ENCODE results near the gene TNK1. TPM values are rescaled to one million over a fixed set of nuclear protein-coding genes. Genes with fewer than 3 reads are reported as not detected.

Gene TNK1
- polyA plus RNA-seq, 1 of the 3 experiments (the other 2 are of a cell fraction): 0.64 TPM

DNA sequence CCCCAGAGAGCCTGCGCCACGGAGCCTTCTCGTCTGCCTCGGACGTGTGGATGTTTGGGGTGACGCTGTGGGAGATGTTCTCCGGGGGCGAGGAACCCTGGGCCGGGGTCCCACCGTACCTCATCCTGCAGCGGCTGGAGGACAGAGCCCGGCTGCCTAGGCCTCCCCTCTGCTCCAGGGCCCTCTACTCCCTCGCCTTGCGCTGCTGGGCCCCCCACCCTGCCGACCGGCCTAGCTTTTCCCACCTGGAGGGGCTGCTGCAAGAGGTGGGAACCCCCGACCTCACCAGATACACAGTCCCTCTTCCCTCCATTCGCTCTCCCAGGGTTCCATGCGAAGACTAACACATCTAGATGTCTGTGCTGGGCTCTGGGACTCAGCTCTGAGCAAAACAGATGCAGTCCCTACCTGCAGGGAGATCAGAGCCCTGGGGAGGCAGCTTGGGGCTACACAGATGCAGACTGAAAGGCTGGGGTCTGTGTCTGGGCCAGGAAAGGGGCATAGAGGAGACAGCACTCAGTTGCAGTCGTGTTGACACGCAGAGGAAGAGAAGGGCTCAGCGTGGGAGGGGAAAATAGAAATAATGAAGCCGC, 3.7 kb downstream of the TNK1 start:
- no peak overlapping the region for H2AFZ ChIP-seq (ENCODE audit: low read depth)
- no peaks in the 10 kb centered on the region for H3K9me3 ChIP-seq
- POLR2A ChIA-PET: interaction anchor here (1.1 kb wide), 1 partner anchor 199 kb away, joined by 3 read pairs; the partner anchor contains the start of gene MPDU1
- H4K20me1 ChIP-seq (ENCODE audit: insufficient read depth): no peaks in the 10 kb centered on the region
- H3K4me3 ChIP-seq (ENCODE audit: low read depth in 2 of 2, low read length in 1 of 2): peak overlapping the region in 1 of 2 experiments; percentile 42; a peak in 2 of 4 replicates
- peaks cover 2% of the 10 kb centered on the region for H3F3A ChIP-seq (replicated peaks; ENCODE audit: insufficient read depth)
- peaks cover 0 to 32% of the 10 kb centered on the region in 2 experiments; a peak in 2 of 4 replicates for H3K4me1 ChIP-seq (ENCODE audit: control insufficient read depth in 1 of 2, insufficient read depth in 2 of 2, low read depth in 1 of 2, low read length in 1 of 2)
- 0 out of 2 replicates have a peak overlapping the region, but pooled peaks have one; percentile 50 for H3K4me2 ChIP-seq
- H3K36me3 ChIP-seq (replicated peaks in 1 of 2; ENCODE audit: control insufficient read depth in 1 of 2, insufficient read depth in 2 of 2, low read length in 1 of 2): peaks cover 1 to 11% of the 10 kb centered on the region in 2 experiments
- H3K9me2 ChIP-seq: no peaks in the 10 kb centered on the region
- H3K9ac ChIP-seq: no peak overlapping the region
- H3K27me3 ChIP-seq (ENCODE audit: insufficient read depth): peaks cover 8% of the 10 kb centered on the region; the same call in 1 of the 2 replicates
- no peak for TF ChIP-seq RCOR1 (IDR thresholded peaks at IDR 0.05; ENCODE audit: low read length)
- TF ChIP-seq TEAD4 (IDR thresholded peaks at IDR 0.05; ENCODE audit: borderline replicate concordance, insufficient read depth): no peak
- TF ChIP-seq, protein P1, sequence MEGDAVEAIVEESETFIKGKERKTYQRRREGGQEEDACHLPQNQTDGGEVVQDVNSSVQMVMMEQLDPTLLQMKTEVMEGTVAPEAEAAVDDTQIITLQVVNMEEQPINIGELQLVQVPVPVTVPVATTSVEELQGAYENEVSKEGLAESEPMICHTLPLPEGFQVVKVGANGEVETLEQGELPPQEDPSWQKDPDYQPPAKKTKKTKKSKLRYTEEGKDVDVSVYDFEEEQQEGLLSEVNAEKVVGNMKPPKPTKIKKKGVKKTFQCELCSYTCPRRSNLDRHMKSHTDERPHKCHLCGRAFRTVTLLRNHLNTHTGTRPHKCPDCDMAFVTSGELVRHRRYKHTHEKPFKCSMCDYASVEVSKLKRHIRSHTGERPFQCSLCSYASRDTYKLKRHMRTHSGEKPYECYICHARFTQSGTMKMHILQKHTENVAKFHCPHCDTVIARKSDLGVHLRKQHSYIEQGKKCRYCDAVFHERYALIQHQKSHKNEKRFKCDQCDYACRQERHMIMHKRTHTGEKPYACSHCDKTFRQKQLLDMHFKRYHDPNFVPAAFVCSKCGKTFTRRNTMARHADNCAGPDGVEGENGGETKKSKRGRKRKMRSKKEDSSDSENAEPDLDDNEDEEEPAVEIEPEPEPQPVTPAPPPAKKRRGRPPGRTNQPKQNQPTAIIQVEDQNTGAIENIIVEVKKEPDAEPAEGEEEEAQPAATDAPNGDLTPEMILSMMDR (IDR thresholded peaks at IDR 0.05): no peak
- no peak overlapping the region for H3K27ac ChIP-seq (ENCODE audit: low read depth in 2 of 2, low read length in 1 of 2)
- no peak for DNase-seq
- CTCF ChIA-PET: interaction anchor here (0.9 to 2.3 kb wide), 4 partner anchors 9 to 176 kb away, joined by 3 to 12 read pairs (median 5); partner anchors contain the start of genes PLSCR3 and SENP3
- 86% methylated on average over 17 of the region's 23 CpGs for WGBS (ENCODE audit: low lambda C conversion rate)
- H3K79me2 ChIP-seq (ENCODE audit: insufficient read depth): no peaks in the 10 kb centered on the region

DNA sequence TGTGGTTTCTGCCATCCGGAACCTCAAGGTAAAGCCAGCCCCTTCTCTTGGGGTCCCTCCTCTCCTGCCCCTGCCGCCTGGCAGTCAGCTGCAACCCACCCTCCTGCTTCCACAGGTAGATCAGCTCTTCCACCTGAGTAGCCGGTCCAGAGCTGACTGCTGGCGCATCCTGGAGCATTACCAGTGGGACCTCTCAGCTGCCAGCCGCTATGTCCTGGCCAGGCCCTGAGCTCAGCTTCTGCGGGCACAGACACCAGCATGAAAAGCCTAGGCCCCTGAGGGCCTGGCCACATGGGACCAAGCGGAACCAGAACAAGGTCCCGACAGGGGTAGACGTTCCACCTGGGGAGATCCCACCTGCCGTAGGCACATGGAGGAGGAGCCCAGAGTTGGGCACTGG, 8.0 kb downstream of the TNK1 start:
- Histone ChIP-seq H3F3A (replicated peaks; ENCODE audit: insufficient read depth) (peaks cover 5% of the 10 kb centered on the region), H3K79me2 (ENCODE audit: insufficient read depth) (peaks cover 14% of the 10 kb centered on the region; the same call in 1 of the 2 replicates), H3K9me3 (no peaks in the 10 kb centered on the region), H3K27ac (ENCODE audit: low read depth in 2 of 2, low read length in 1 of 2) (no peak overlapping the region), H3K9ac (no peak overlapping the region), H3K36me3 (replicated peaks in 1 of 2; ENCODE audit: control insufficient read depth in 1 of 2, insufficient read depth in 2 of 2, low read length in 1 of 2) (peaks cover 18 to 34% of the 10 kb centered on the region in 2 experiments), H3K4me1 (ENCODE audit: control insufficient read depth in 1 of 2, insufficient read depth in 2 of 2, low read depth in 1 of 2, low read length in 1 of 2) (peaks cover 0 to 14% of the 10 kb centered on the region in 2 experiments; a peak in 1 of 4 replicates), H3K4me2 (no peak overlapping the region), H3K9me2 (no peaks in the 10 kb centered on the region), H3K4me3 (ENCODE audit: low read depth in 2 of 2, low read length in 1 of 2) (no peak overlapping the region), H2AFZ (ENCODE audit: low read depth) (no peak overlapping the region), H3K27me3 (ENCODE audit: insufficient read depth) (no peaks in the 10 kb centered on the region), H4K20me1 (ENCODE audit: insufficient read depth) (no peaks in the 10 kb centered on the region)
- ChIA-PET POLR2A (interaction anchor here (1.3 kb wide), 1 partner anchor 95 kb away, joined by 3 read pairs; the partner anchor contains the start of gene POLR2A), CTCF (interaction anchor here (0.9 to 2.5 kb wide), 6 partner anchors 8 to 172 kb away, joined by 3 to 13 read pairs (median 4); partner anchors contain the start of genes TMEM95 and TNK1)
- no peak for TF ChIP-seq MXI1 (IDR thresholded peaks at IDR 0.05; ENCODE audit: low read depth, low read length)
- TF ChIP-seq SIN3A (IDR thresholded peaks at IDR 0.05; ENCODE audit: borderline replicate concordance, low read depth, low read length): no peak
- TF ChIP-seq TEAD4 (IDR thresholded peaks at IDR 0.05; ENCODE audit: borderline replicate concordance, insufficient read depth): no peak
- no peak for TF ChIP-seq EP300 (IDR thresholded peaks at IDR 0.05; ENCODE audit: borderline replicate concordance in 1 of 2, low read depth in 1 of 2, low read length in 1 of 2)
- TF ChIP-seq NFIC (IDR thresholded peaks at IDR 0.05; ENCODE audit: borderline replicate concordance): no peak
- no peak for TF ChIP-seq TCF12 (IDR thresholded peaks at IDR 0.05)
- TF ChIP-seq MEF2A (IDR thresholded peaks at IDR 0.05; ENCODE audit: borderline replicate concordance, low read depth): no peak
- no peak for TF ChIP-seq GATA2 (CRISPR knock-in tag; IDR thresholded peaks at IDR 0.05)
- no peak for TF ChIP-seq JUND (IDR thresholded peaks at IDR 0.05)
- TF ChIP-seq GABPA (IDR thresholded peaks at IDR 0.05; ENCODE audit: low read depth): no peak
- TF ChIP-seq FOXJ3 (CRISPR knock-in tag; IDR thresholded peaks at IDR 0.05): no peak
- TF ChIP-seq NRF1 (IDR thresholded peaks at IDR 0.05; ENCODE audit: low read depth, low read length): no peak
- no peak for TF ChIP-seq FOXM1 (IDR thresholded peaks at IDR 0.05; ENCODE audit: low read depth)
- no peak for TF ChIP-seq YY1 (IDR thresholded peaks at IDR 0.05; ENCODE audit: low read depth)
- TF ChIP-seq, protein P2, sequence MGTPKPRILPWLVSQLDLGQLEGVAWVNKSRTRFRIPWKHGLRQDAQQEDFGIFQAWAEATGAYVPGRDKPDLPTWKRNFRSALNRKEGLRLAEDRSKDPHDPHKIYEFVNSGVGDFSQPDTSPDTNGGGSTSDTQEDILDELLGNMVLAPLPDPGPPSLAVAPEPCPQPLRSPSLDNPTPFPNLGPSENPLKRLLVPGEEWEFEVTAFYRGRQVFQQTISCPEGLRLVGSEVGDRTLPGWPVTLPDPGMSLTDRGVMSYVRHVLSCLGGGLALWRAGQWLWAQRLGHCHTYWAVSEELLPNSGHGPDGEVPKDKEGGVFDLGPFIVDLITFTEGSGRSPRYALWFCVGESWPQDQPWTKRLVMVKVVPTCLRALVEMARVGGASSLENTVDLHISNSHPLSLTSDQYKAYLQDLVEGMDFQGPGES (IDR thresholded peaks at IDR 0.05; ENCODE audit: low read depth, low read length): no peak
- 93% methylated on average over 9 of the region's 10 CpGs for WGBS (ENCODE audit: low lambda C conversion rate)
- no peak for DNase-seq
